Activated naive CD8-positive, alpha-beta T cell (primary cell): ENCODE measurements around the gene SGO1.

Source experiments
- H3K27ac Mint-ChIP-seq: one replicate; pipeline ENCODE4 v1.8.0; 2021; ENCODE audit warnings: mixed read lengths
- H3K27me3 Mint-ChIP-seq: one replicate; pipeline ENCODE4 v1.8.0; 2021; ENCODE audit warnings: mixed read lengths
- H3K36me3 Mint-ChIP-seq: one replicate; pipeline ENCODE4 v1.8.0; 2021; ENCODE audit warnings: mixed read lengths
- H3K4me1 Mint-ChIP-seq: one replicate; pipeline ENCODE4 v1.8.0; 2021; ENCODE audit warnings: low read depth, mixed read lengths
- H3K4me3 Mint-ChIP-seq: one replicate; pipeline ENCODE4 v1.8.0; 2021; ENCODE audit warnings: mild to moderate bottlenecking, mixed read lengths
- H3K9me3 Mint-ChIP-seq: one replicate; pipeline ENCODE4 v1.8.0; 2021; ENCODE audit warnings: low read depth, mixed read lengths

The SGO1 gene

DNA sequence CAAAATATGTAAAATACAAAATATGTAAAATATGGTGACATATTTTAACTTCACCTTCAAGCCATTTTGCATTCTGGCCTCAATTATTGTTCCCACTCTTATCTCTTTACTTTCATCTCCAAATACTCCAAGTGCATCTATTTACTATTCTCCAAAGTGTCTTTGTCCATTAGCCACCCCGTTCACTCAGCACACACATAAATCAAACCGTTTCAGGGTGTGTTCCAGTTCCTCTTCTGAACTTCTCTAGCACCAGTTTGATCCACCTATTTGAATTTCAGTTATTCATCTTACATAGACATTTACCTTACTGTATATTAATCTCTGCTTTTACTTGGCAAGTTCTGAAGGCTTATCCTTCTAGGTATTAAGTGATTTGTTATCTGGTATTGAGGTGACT lies 45.1 kb downstream of the SGO1 start:
- peaks cover 24% of the 10 kb centered on the region for H3K36me3 Mint-ChIP-seq
- H3K27me3 Mint-ChIP-seq = no peaks in the 10 kb centered on the region
- no peaks in the 10 kb centered on the region for H3K9me3 Mint-ChIP-seq
- no peak overlapping the region for H3K27ac Mint-ChIP-seq
- no peak overlapping the region for H3K4me3 Mint-ChIP-seq
- H3K4me1 Mint-ChIP-seq = no peaks in the 10 kb centered on the region

DNA sequence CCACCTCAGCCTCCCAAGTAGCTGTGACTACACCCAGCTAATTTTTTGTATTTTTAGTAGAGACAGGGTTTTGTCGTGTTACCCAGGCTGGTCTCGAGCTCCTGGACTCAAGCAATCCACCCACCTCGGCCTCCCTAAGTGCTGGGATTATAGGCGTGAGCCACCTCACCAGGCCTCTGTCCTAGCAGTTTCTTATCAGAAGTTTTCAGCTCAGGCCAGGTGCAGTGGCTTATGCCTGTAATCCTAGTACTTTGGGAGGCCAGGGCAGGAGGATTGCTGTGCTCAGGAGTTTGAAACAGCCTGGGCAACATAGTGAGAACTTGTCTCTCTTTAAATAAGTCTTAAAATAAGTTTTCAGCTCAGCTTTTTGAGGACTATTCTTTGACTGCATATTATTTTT lies 48.4 kb downstream of the SGO1 start:
- H3K4me3 Mint-ChIP-seq = no peak overlapping the region
- H3K4me1 Mint-ChIP-seq = no peaks in the 10 kb centered on the region
- peaks cover 13% of the 10 kb centered on the region for H3K36me3 Mint-ChIP-seq
- H3K27me3 Mint-ChIP-seq = no peaks in the 10 kb centered on the region
- H3K9me3 Mint-ChIP-seq = no peaks in the 10 kb centered on the region
- no peak overlapping the region for H3K27ac Mint-ChIP-seq

DNA sequence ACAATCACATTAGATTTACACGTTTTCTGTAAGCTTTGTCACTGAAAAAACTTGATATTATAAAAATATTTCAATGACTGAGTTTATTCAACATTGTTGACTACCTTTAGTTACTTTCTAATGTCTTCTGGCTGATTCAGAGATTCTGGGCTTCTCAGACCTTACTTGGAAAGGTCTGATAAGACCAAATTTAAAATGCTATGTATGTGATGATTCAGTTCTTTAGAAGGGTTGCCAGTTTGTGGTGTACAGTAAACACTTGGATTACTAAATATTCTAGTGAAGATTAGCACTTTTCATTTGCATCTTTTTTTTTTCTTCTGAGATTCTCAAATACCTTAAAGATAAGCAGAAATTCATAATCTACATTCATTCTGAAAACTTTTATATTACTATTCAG lies 49.8 kb downstream of the SGO1 start:
- Mint-ChIP-seq H3K36me3 (peaks cover 6% of the 10 kb centered on the region), H3K27me3 (no peaks in the 10 kb centered on the region), H3K9me3 (no peaks in the 10 kb centered on the region), H3K4me1 (no peaks in the 10 kb centered on the region), H3K4me3 (no peak overlapping the region), H3K27ac (no peak overlapping the region)

DNA sequence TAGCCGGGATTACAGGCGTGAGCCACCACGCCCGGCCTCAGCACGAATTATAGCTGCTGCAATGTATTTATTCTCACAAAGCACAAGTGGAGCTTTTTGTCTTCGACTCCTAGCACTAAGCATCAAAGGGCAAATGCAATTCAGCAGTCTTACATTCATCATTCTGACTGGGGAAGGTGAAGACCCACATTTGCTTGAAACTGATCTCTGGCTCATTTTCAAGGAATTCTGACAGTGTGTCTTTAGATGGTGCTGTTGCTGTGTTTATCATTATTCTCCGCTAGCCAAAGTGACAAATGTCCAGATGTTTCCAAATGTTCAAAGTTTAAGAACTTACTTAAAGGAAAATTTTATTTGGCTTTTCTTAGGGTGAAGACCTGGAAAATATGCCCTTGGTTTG lies 55.9 kb downstream of the SGO1 start:
- no peaks in the 10 kb centered on the region for H3K27me3 Mint-ChIP-seq
- H3K4me1 Mint-ChIP-seq = no peaks in the 10 kb centered on the region
- no peak overlapping the region for H3K4me3 Mint-ChIP-seq
- H3K9me3 Mint-ChIP-seq = no peaks in the 10 kb centered on the region
- peaks cover 10% of the 10 kb centered on the region for H3K36me3 Mint-ChIP-seq
- no peak overlapping the region for H3K27ac Mint-ChIP-seq

DNA sequence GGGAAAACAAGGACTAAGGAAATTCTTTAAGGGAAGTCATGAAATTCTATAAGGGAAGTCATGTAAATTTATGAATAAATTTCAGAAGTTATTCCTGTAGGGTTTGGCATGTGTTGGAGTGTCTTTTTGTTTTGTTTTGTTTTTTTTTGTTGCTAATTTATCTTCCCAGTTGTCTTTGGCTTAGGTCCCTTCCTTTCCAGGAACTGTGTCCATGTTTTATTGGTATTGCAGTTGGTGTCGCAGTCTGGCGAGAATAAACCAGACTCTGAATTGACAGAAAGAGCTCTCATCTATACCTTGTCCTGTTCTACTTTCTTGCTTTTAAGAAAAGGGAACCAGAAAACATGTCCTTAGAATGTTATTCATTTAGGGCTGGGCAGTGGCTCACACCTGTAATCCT lies 57.6 kb downstream of the SGO1 start:
- no peak overlapping the region for H3K27ac Mint-ChIP-seq
- no peak overlapping the region for H3K4me3 Mint-ChIP-seq
- H3K4me1 Mint-ChIP-seq = no peaks in the 10 kb centered on the region
- H3K36me3 Mint-ChIP-seq = peaks cover 14% of the 10 kb centered on the region
- no peaks in the 10 kb centered on the region for H3K9me3 Mint-ChIP-seq
- no peaks in the 10 kb centered on the region for H3K27me3 Mint-ChIP-seq

DNA sequence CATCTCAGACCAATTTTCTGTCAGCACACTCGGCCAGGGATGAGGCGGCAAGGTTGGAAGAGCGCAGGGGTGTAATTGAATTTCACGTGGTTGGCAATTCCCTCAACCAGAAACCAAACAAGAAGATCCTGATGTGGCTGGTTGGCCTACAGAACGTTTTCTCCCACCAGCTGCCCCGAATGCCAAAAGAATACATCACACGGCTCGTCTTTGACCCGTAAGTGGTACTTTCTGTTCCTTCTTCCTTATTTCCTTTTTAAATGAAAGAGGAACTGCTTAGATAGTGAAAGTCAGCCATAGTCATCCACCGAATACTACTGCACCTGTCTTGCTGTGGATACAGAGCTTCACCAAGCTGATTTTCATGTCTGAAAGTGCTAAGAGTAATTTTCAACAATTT lies 60.1 kb downstream of the SGO1 start:
- no peaks in the 10 kb centered on the region for H3K9me3 Mint-ChIP-seq
- H3K36me3 Mint-ChIP-seq = peaks cover 22% of the 10 kb centered on the region
- H3K27me3 Mint-ChIP-seq = no peaks in the 10 kb centered on the region
- no peak overlapping the region for H3K4me3 Mint-ChIP-seq
- no peak overlapping the region for H3K27ac Mint-ChIP-seq
- no peaks in the 10 kb centered on the region for H3K4me1 Mint-ChIP-seq

DNA sequence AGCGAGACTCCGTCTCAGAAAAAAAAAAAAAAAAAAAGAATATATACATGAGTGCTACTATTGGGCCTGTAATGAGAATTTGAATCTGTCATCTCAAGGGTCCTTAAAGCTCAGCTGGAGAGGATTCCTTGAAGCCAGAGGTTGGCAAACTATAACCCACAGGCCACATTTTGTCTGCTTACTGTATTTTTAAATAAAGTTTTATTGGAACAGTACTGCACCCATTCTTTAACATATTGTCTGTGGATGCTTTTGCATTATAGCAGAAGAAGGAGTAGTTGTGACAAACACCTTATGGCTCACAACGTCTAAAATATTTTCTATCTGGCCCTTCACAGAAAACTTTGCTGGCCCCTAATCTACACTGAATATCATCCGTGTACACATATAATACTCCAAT lies 60.7 kb downstream of the SGO1 start:
- Mint-ChIP-seq H3K9me3 (no peaks in the 10 kb centered on the region), H3K4me3 (no peak overlapping the region), H3K27me3 (no peaks in the 10 kb centered on the region), H3K27ac (no peak overlapping the region), H3K4me1 (no peaks in the 10 kb centered on the region), H3K36me3 (peaks cover 23% of the 10 kb centered on the region)

DNA sequence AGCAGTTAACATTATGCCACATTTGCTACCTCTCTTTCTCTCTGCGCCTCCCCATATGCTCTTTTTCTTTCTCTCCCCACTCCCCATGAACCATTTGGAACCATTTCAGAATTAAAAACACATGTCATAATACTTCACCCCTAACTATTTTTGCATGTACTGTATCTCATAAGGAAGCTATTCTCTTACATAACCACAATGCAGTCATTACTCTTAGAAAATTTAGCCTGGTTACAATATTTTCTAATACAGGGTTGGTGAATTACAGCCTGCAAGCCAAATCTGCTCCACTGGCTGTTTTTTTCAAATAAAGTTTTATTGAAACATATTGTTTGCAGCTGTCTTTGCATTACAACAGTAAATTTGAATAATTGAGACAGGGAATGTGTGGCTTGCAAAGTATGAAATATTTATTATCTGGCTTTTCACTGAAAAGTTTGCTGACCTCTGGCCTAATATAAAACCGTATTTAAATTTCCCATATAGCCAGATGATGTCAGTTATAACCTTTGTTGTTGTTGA lies 62.8 kb downstream of the SGO1 start:
- no peak overlapping the region for H3K4me3 Mint-ChIP-seq
- no peak overlapping the region for H3K27ac Mint-ChIP-seq
- H3K9me3 Mint-ChIP-seq = no peaks in the 10 kb centered on the region
- no peaks in the 10 kb centered on the region for H3K27me3 Mint-ChIP-seq
- H3K36me3 Mint-ChIP-seq = peaks cover 27% of the 10 kb centered on the region
- no peaks in the 10 kb centered on the region for H3K4me1 Mint-ChIP-seq

DNA sequence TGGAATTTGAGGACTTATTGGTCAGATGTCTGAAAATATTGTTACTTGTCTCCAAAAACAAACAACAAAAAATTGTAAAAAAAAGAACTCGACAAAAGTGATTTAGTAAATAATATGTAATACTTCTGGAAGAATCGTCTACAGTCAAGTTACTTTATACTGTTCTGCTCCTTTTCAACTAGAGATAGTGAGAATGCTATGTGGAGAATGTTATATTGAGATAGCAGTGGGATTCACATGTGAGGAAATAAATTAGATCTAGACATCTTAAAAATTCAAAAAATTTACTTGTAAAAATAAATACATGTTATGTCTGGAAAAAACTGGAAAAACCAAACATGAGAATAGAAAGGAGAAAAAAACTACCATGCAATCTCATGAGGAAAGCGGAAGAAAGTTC lies 64.9 kb downstream of the SGO1 start:
- Mint-ChIP-seq H3K27ac (no peak overlapping the region), H3K27me3 (no peaks in the 10 kb centered on the region), H3K4me1 (no peaks in the 10 kb centered on the region), H3K4me3 (no peak overlapping the region), H3K9me3 (no peaks in the 10 kb centered on the region), H3K36me3 (peaks cover 24% of the 10 kb centered on the region)
